DND-41 (cell line): ENCODE data around the gene PTPRK.

Source experiments
- ATAC-seq: fragments of 200-7000 bp; cut with Tn5 transposase; 3 replicates; pipeline ENCODE4 v1.9.1; 2021; ENCODE audit warnings: low read depth; ENCODE audit not compliant: insufficient read depth
- DNase-seq: peaks from one replicate; pipeline ENCODE4 v3.0.0-alpha.2; 2020
- H2AFZ ChIP-seq: 2 replicates; pipeline ENCODE4 v1.6.0; 2012; ENCODE audit warnings: low read depth, low read length
- H3K27ac ChIP-seq: 2 replicates; pipeline ENCODE4 v1.5.1; 2012; ENCODE audit warnings: low read length, inconsistent platforms
- H3K27me3 ChIP-seq: fragments of 200-600 bp; sonication (generic); 2 replicates; pipeline ENCODE4 v1.6.0; 2012; ENCODE audit warnings: low read length, mild to moderate bottlenecking, inconsistent platforms; ENCODE audit not compliant: insufficient read depth, poor library complexity
- H3K36me3 ChIP-seq: 2 replicates; pipeline ENCODE4 v1.5.1; 2012; ENCODE audit warnings: low read length, inconsistent platforms; ENCODE audit not compliant: insufficient read depth
- H3K4me1 ChIP-seq: 2 replicates; pipeline ENCODE4 v1.5.1; 2012; ENCODE audit warnings: mild to moderate bottlenecking, low read length; ENCODE audit not compliant: insufficient read depth
- H3K4me2 ChIP-seq: 2 replicates; pipeline ENCODE4 v1.6.0; 2012; ENCODE audit warnings: mild to moderate bottlenecking, moderate library complexity, low read length, inconsistent platforms; ENCODE audit not compliant: insufficient read depth
- H3K4me3 ChIP-seq, 2 experiments: fragments of 200-600 bp in 1 of 2; shearing (Covaris generic) in 1 of 2; 2 replicates each; pipeline ENCODE4 v1.5.1; 2012 to 2016; ENCODE audit warnings: inconsistent platforms in 2 of 2, low read length in 2 of 2, mild to moderate bottlenecking in 2 of 2, low read depth in 1 of 2, moderate library complexity in 1 of 2
- H3K79me2 ChIP-seq: 2 replicates; pipeline ENCODE4 v1.6.0; 2012; ENCODE audit warnings: low read length, inconsistent platforms; ENCODE audit not compliant: insufficient read depth
- H3K9ac ChIP-seq: 2 replicates; pipeline ENCODE4 v1.6.0; 2012; ENCODE audit warnings: low read depth, mild to moderate bottlenecking, inconsistent platforms, low read length, moderate library complexity
- H3K9me3 ChIP-seq: 2 replicates; pipeline ENCODE4 v1.5.1; 2012; ENCODE audit warnings: low read length, moderate library complexity, mild to moderate bottlenecking, inconsistent platforms; ENCODE audit not compliant: insufficient read depth, severe bottlenecking
- H4K20me1 ChIP-seq: 2 replicates; pipeline ENCODE4 v1.6.0; 2012; ENCODE audit warnings: low read length; ENCODE audit not compliant: insufficient read depth
- EZH2 ChIP-seq: IDR thresholded peaks from 3 replicates; pipeline ENCODE4 v1.6.1; 2012; ENCODE audit warnings: borderline replicate concordance, low read depth, mild to moderate bottlenecking, moderate library complexity, low read length, inconsistent platforms; ENCODE audit not compliant: severe bottlenecking
- TF ChIP-seq, protein P1 (sequence below): IDR thresholded peaks from 2 replicates; pipeline ENCODE4 v1.5.1; 2012; ENCODE audit warnings: borderline replicate concordance, low read length, moderate library complexity, mild to moderate bottlenecking; ENCODE audit not compliant: poor library complexity, severe bottlenecking; ENCODE audit errors: extremely low read depth

Gene PTPRK

DNA sequence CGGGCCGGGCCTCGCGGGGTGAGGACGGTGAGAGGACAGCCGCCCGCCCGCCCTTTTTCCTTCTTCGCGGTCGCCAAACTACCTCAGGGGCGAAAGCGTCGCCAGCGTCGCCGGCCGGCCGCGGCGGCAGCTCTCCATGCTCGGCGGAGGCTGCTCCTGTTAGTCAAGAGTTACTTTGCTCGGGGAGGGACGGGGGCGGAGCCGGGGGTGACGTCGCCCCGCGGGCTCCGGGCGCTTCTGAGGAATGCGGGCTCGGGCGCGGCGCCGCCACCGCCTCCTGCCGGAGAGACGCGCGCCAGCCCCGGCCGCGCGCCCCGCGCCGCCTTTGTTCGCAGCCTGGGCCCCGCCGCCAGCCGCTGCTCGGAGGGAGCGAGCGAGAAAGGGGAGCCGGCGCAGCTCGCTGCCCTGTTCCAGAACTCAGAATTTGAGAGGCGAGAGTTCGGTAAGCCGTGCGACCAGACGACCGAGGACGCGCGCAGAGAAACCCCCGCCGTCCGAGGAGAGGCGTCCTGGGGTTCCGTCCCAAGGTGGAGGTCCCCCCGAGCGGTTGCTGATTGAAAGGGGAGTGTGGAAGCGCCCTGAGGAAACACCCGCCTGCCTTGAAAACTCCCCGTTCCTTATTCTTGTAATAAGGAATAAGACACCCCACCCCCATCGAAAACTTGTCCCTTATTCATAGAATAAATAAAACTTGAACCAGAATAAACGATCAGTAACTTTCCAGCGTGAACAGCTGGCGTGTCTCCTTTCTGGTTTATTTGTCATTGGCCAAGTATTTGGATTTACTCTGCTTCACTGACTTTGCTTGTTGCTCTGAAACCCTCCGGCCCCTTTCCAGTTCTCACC, at the start of gene PTPRK:
TSS of gene PTPRK (minus strand) at position 164 of the 846 bp plus-strand sequence. CDS start 241 bp downstream, outside the sequence.
- Histone ChIP-seq H3K36me3 (no peaks in the 10 kb centered on the region), H3K9ac (no peak within 1 kb of the TSS)
- no peak for ATAC-seq

DNA sequence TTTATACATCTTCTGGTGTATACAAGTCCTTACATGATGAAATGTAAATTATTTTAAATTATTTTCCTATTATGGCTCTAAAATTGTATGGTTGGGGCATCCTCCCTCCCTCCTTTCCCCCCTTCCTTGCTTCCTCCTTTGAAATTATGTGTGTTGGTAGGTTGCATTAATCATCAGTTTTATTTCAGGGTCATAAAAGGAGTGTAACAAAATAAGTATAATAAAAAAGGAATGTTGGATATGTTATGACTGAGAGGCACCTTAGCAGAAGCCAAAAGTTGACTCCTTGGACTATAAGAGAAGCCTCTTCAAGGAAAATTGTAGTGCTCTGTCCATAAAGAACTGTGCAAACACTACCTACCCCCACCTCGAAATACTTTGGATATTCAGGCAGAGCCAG, 46.6 kb upstream of the PTPRK start:
- Histone ChIP-seq H3K4me3 (no peak overlapping the region), H3K36me3 (no peaks in the 10 kb centered on the region), H3K27me3 (no peaks in the 10 kb centered on the region), H3K27ac (no peak overlapping the region), H2AFZ (no peak overlapping the region), H3K79me2 (no peaks in the 10 kb centered on the region), H3K4me1 (no peaks in the 10 kb centered on the region), H3K9ac (no peak overlapping the region), H4K20me1 (no peaks in the 10 kb centered on the region), H3K9me3 (no peaks in the 10 kb centered on the region), H3K4me2 (no peak overlapping the region)
- DNase-seq (no peak), ATAC-seq (no peak)
- TF ChIP-seq, protein P1, sequence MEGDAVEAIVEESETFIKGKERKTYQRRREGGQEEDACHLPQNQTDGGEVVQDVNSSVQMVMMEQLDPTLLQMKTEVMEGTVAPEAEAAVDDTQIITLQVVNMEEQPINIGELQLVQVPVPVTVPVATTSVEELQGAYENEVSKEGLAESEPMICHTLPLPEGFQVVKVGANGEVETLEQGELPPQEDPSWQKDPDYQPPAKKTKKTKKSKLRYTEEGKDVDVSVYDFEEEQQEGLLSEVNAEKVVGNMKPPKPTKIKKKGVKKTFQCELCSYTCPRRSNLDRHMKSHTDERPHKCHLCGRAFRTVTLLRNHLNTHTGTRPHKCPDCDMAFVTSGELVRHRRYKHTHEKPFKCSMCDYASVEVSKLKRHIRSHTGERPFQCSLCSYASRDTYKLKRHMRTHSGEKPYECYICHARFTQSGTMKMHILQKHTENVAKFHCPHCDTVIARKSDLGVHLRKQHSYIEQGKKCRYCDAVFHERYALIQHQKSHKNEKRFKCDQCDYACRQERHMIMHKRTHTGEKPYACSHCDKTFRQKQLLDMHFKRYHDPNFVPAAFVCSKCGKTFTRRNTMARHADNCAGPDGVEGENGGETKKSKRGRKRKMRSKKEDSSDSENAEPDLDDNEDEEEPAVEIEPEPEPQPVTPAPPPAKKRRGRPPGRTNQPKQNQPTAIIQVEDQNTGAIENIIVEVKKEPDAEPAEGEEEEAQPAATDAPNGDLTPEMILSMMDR, result no peak
- TF ChIP-seq EZH2, result no peak

More for the DNA sequence above, at the start of gene PTPRK:
- H3K79me2 ChIP-seq, result no peaks in the 10 kb centered on the region
- H3K27ac ChIP-seq, result no peak within 1 kb of the TSS
- DNase-seq, result no peak
- no peak for TF ChIP-seq EZH2
- TF ChIP-seq, protein P1, result no peak
- no peak within 1 kb of the TSS for H2AFZ ChIP-seq
- H3K4me3 ChIP-seq, result no peak within 1 kb of the TSS
- no peaks in the 10 kb centered on the region for H3K4me1 ChIP-seq
- H3K4me2 ChIP-seq, result no peak within 1 kb of the TSS
- H4K20me1 ChIP-seq, result no peaks in the 10 kb centered on the region
- H3K27me3 ChIP-seq, result no peaks in the 10 kb centered on the region
- H3K9me3 ChIP-seq, result no peaks in the 10 kb centered on the region

DNA sequence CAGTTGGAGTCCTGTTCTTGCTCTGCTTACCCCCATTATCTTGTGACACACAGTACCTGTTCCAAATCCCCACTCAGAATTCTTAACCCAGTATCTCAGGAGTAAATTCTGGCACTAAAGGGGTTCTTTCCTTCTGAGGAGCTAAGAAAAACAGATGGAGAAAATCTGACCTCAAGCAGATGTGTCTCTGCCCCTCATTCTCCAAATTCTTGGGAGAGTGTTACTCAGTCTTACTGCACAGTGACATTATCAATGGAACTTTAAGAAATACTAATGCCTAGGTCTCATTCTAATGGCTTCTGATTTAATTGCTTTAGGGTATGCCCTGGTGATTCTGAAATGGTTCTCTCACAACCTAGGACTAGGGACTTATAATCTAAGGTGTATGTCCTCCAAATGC, 40.6 kb upstream of the PTPRK start:
- no peak overlapping the region for H2AFZ ChIP-seq
- no peaks in the 10 kb centered on the region for H3K27me3 ChIP-seq
- H3K36me3 ChIP-seq, result no peaks in the 10 kb centered on the region
- ATAC-seq (no peak), DNase-seq (no peak)
- H3K79me2 ChIP-seq, result no peaks in the 10 kb centered on the region
- H3K4me2 ChIP-seq, result no peak overlapping the region
- H3K9ac ChIP-seq, result no peak overlapping the region
- H3K4me3 ChIP-seq, result no peak overlapping the region
- no peak overlapping the region for H3K27ac ChIP-seq
- no peaks in the 10 kb centered on the region for H3K4me1 ChIP-seq
- H4K20me1 ChIP-seq, result no peaks in the 10 kb centered on the region
- no peak for TF ChIP-seq EZH2
- TF ChIP-seq, protein P1, result no peak
- H3K9me3 ChIP-seq, result no peaks in the 10 kb centered on the region

DNA sequence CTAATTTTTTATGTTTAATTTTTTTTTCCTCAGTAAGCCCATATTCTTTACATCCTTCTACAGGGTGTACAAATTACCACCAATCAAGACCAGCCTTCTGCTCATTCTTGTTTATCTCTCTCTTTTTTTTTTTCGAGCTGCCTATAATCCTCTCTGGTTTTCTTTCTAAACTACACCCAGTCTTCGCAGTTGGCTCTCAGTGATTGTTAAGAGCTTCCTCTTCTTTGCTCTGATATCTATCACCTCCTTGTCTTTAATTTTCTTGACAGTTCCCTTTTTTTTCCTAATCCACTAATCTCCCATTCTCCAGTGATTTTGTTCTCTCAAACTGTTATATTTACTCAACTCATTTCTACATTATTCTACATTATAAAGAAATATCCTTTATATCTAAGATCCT, 38.5 kb upstream of the PTPRK start:
- no peak overlapping the region for H3K9ac ChIP-seq
- no peaks in the 10 kb centered on the region for H3K79me2 ChIP-seq
- no peaks in the 10 kb centered on the region for H3K27me3 ChIP-seq
- TF ChIP-seq, protein P1, result no peak
- no peak for TF ChIP-seq EZH2
- no peak overlapping the region for H3K4me2 ChIP-seq
- no peaks in the 10 kb centered on the region for H3K4me1 ChIP-seq
- no peak for DNase-seq
- H3K36me3 ChIP-seq, result no peaks in the 10 kb centered on the region
- no peaks in the 10 kb centered on the region for H3K9me3 ChIP-seq
- H4K20me1 ChIP-seq, result no peaks in the 10 kb centered on the region
- H2AFZ ChIP-seq, result no peak overlapping the region
- no peak overlapping the region for H3K27ac ChIP-seq
- H3K4me3 ChIP-seq, result no peak overlapping the region
- ATAC-seq, result no peak
